ENCODE results near the gene MN1.

The MN1 gene

GRCh38 chr22:27765706-27766291 lies 35.8 kb downstream of the MN1 start:
- TF ChIP-seq, protein P1, sequence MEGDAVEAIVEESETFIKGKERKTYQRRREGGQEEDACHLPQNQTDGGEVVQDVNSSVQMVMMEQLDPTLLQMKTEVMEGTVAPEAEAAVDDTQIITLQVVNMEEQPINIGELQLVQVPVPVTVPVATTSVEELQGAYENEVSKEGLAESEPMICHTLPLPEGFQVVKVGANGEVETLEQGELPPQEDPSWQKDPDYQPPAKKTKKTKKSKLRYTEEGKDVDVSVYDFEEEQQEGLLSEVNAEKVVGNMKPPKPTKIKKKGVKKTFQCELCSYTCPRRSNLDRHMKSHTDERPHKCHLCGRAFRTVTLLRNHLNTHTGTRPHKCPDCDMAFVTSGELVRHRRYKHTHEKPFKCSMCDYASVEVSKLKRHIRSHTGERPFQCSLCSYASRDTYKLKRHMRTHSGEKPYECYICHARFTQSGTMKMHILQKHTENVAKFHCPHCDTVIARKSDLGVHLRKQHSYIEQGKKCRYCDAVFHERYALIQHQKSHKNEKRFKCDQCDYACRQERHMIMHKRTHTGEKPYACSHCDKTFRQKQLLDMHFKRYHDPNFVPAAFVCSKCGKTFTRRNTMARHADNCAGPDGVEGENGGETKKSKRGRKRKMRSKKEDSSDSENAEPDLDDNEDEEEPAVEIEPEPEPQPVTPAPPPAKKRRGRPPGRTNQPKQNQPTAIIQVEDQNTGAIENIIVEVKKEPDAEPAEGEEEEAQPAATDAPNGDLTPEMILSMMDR (IDR thresholded peaks at IDR 0.05; ENCODE audit: control extremely low read depth, extremely low read depth, low read depth, missing control alignments): no peak
- DNase-seq (ENCODE audit: extremely low spot score): no peak
- POLR2A ChIA-PET: no interaction called here
- CTCF ChIA-PET: no interaction called here

DNA sequence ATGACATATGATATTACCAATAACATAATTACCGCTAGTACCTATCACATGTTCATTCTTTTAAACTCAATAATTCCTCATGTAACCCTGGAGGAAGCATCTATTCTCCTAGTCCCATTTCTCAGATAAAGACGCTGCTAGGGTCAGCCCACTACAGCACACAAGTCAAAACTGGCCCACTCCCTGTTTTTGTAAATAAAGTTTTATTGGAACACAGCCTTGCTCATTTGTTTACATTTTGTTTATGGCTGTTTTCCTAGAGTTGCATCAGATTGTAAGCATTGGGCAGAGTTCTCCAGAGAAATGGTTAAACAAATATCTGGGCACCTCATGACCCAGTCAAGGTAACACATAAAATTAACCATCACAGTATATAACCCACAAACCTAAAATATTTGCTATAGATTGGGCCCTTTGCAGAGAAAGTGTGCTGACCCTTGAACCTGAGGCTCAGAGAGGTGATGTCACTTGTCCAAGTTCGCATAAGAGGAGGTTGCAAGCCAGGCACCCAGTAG lies 36.8 kb downstream of the MN1 start:
- TF ChIP-seq, protein P1 (IDR thresholded peaks at IDR 0.05; ENCODE audit: control extremely low read depth, extremely low read depth, low read depth, missing control alignments): no peak
- POLR2A ChIA-PET: no interaction called here
- DNase-seq (ENCODE audit: extremely low spot score): no peak
- CTCF ChIA-PET: no interaction called here

DNA sequence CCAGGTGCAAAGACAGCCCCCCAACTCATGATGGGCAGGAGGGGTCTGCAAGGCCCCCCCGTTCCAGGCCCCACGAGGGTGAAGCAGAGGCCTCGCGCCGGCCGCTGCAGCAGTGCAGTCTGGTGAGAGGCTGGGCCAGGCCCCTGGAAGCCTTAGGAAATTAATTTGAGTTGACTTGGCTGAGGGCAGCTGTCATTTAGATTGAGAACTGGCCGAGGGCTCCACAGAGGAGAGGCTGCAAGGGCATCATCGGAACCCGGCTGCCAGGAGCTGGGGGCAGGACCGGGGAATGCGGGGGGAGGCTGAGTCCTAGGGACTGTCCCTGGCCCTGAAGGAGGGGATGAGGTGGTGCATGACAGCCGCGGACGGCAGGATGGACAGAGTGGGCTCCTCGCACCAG lies 39.9 kb downstream of the MN1 start:
- CTCF ChIA-PET: no interaction called here
- TF ChIP-seq, protein P1 (IDR thresholded peaks at IDR 0.05; ENCODE audit: control extremely low read depth, extremely low read depth, low read depth, missing control alignments): no peak

GRCh38 chr22:27761000-27761399 lies 40.6 kb downstream of the MN1 start:
- ChIA-PET POLR2A (no interaction called here), CTCF (no interaction called here)
- DNase-seq (ENCODE audit: extremely low spot score): no peak
- TF ChIP-seq, protein P1 (IDR thresholded peaks at IDR 0.05; ENCODE audit: control extremely low read depth, extremely low read depth, low read depth, missing control alignments): no peak

More for the DNA sequence above, 39.9 kb downstream of the MN1 start:
- no peak for DNase-seq (ENCODE audit: extremely low spot score)
- POLR2A ChIA-PET: no interaction called here

- POLR2A ChIA-PET: no interaction called here
- TF ChIP-seq, protein P1 (IDR thresholded peaks at IDR 0.05; ENCODE audit: control extremely low read depth, extremely low read depth, low read depth, missing control alignments): no peak
- CTCF ChIA-PET: no interaction called here
- no peak for DNase-seq (ENCODE audit: extremely low spot score)
These were observed 41.1 kb downstream of the MN1 start for GRCh38 chr22:27760474-27760873.

DNA sequence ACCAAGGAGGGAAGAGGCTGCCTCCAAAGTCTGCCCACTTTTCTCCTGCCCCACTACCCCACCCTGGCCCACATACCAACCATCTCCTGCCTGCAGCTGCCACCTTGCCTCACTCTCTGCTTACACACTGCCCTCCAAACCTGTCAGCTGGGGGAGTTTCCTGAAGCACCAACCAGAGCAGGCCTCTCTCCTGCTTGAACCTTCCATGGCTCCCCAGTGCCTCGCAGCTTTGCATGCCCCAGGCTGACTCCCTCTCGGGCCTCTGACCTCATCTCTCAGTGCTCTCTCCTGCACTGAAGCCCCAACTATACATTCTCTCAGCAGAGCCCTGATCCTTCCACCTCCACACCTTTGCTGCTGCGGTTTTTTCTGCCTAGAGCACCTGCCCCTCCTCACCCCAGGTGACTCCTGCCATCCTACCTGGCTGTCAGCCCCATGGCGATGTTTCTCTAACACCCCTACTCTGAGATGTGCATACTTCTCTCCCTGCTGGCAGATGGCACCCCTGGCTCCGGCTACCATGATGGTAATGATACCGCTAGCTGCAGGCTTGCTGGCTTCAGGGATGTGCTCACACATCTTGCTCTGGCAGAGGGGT lies 43.5 kb downstream of the MN1 start:
- CTCF ChIA-PET: no interaction called here
- TF ChIP-seq, protein P1 (IDR thresholded peaks at IDR 0.05; ENCODE audit: control extremely low read depth, extremely low read depth, low read depth, missing control alignments): no peak
- no peak for DNase-seq (ENCODE audit: extremely low spot score)

More for the DNA sequence above, 43.5 kb downstream of the MN1 start:
- POLR2A ChIA-PET: no interaction called here

All from GM10248 (cell line).